CD14-positive monocyte (primary cell): Measurements from ENCODE around the gene TMEM183A. TPM values are rescaled to one million over a fixed set of nuclear protein-coding genes. Genes with fewer than 3 reads are reported as not detected.

Experiments
- DNase-seq, 3 donors: peaks; one replicate each; pipeline ENCODE4 v3.0.0-alpha.2; 2011 to 2022
- H2AFZ ChIP-seq: 2 replicates; pipeline ENCODE4 v1.6.0; 2012; ENCODE audit warnings: mild to moderate bottlenecking, low read depth, low read length, inconsistent platforms; ENCODE audit not compliant: insufficient read depth, poor library complexity, severe bottlenecking
- H3K27ac ChIP-seq, 2 donors: 1 replicate in 1 of 2; 2 replicates in 1 of 2; pipeline ENCODE4 v1.5.1; 2012 to 2013; ENCODE audit warnings: low read length in 2 of 2, control low read depth in 1 of 2, inconsistent platforms in 1 of 2, low read depth in 1 of 2, mild to moderate bottlenecking in 1 of 2
- H3K27me3 ChIP-seq, 2 donors: one replicate each; pipeline versions ENCODE4 v1.6.0 to v1.6.1; 2011 to 2013; ENCODE audit warnings: low read length in 2 of 2; ENCODE audit not compliant: control insufficient read depth in 2 of 2, insufficient read depth in 2 of 2
- H3K36me3 ChIP-seq, 2 donors: replicated peaks in 1 of 2; 1 replicate in 1 of 2; 2 replicates in 1 of 2; pipeline versions ENCODE4 v1.5.1 to v1.6.1; 2012 to 2013; ENCODE audit warnings: low read length in 2 of 2, control low read depth in 1 of 2, inconsistent platforms in 1 of 2, mild to moderate bottlenecking in 1 of 2; ENCODE audit not compliant: insufficient read depth in 2 of 2, control insufficient read depth in 1 of 2
- H3K4me1 ChIP-seq, 2 donors: 1 replicate in 1 of 2; 2 replicates in 1 of 2; pipeline versions ENCODE4 v1.5.1 to v1.6.1; 2012 to 2013; ENCODE audit warnings: low read length in 2 of 2, control low read depth in 1 of 2, inconsistent platforms in 1 of 2, mild to moderate bottlenecking in 1 of 2, moderate library complexity in 1 of 2; ENCODE audit not compliant: insufficient read depth in 2 of 2, control insufficient read depth in 1 of 2
- H3K4me2 ChIP-seq: replicated peaks from 2 replicates; pipeline ENCODE3; 2012; ENCODE audit warnings: low read length, moderate library complexity, mild to moderate bottlenecking; ENCODE audit not compliant: poor library complexity, severe bottlenecking; ENCODE audit errors: extremely low read depth
- H3K4me3 ChIP-seq, 3 experiments: fragments of 200-600 bp in 1 of 3; sonication (generic) in 1 of 3; replicated peaks in 1 of 3; 1 replicate in 2 of 3; 2 replicates in 1 of 3; pipeline ENCODE4 v1.5.1; 2011 to 2013; ENCODE audit warnings: low read length in 3 of 3, mild to moderate bottlenecking in 3 of 3, control low read depth in 2 of 3, low read depth in 2 of 3, inconsistent platforms in 1 of 3, moderate library complexity in 1 of 3
- H3K79me2 ChIP-seq: 2 replicates; pipeline ENCODE4 v1.6.0; 2012; ENCODE audit warnings: mild to moderate bottlenecking, control low read depth, inconsistent platforms, low read length, moderate library complexity; ENCODE audit not compliant: insufficient read depth
- H3K9ac ChIP-seq: 2 replicates; pipeline ENCODE4 v1.6.0; 2017; ENCODE audit warnings: low read length, mild to moderate bottlenecking; ENCODE audit not compliant: insufficient read depth, poor library complexity, severe bottlenecking
- H3K9me3 ChIP-seq, 2 donors: replicated peaks in 1 of 2; 1 replicate in 1 of 2; 2 replicates in 1 of 2; pipeline versions ENCODE4 v1.5.1 to v1.6.1; 2012 to 2013; ENCODE audit warnings: low read length in 2 of 2, control low read depth in 1 of 2; ENCODE audit not compliant: control insufficient read depth in 1 of 2, insufficient read depth in 1 of 2
- H4K20me1 ChIP-seq: 2 replicates; pipeline ENCODE4 v1.6.0; 2012; ENCODE audit warnings: mild to moderate bottlenecking, low read length, control low read depth, moderate library complexity; ENCODE audit not compliant: insufficient read depth
- H3K27ac Mint-ChIP-seq, 7 donors: one replicate each; pipeline ENCODE4 v1.8.0; 2020; ENCODE audit warnings: mild to moderate bottlenecking in 7 of 7, mixed read lengths in 7 of 7, moderate library complexity in 6 of 7, inconsistent platforms in 2 of 7
- H3K27me3 Mint-ChIP-seq, 3 donors: one replicate each; pipeline ENCODE4 v1.8.0; 2021 to 2022; ENCODE audit warnings: low read depth in 3 of 3, mild to moderate bottlenecking in 3 of 3, mixed read lengths in 3 of 3, moderate library complexity in 3 of 3, inconsistent platforms in 1 of 3
- H3K36me3 Mint-ChIP-seq, 2 donors: one replicate each; pipeline ENCODE4 v1.8.0; 2020; ENCODE audit warnings: mixed read lengths in 2 of 2, inconsistent platforms in 1 of 2, mild to moderate bottlenecking in 1 of 2
- H3K4me1 Mint-ChIP-seq: one replicate; pipeline ENCODE4 v1.8.0; 2020; ENCODE audit warnings: mild to moderate bottlenecking, mixed read lengths
- H3K4me3 Mint-ChIP-seq, 2 donors: one replicate each; pipeline ENCODE4 v1.8.0; 2020; ENCODE audit warnings: mild to moderate bottlenecking in 2 of 2, mixed read lengths in 2 of 2, moderate library complexity in 1 of 2
- H3K9me3 Mint-ChIP-seq, 7 donors: one replicate each; pipeline ENCODE4 v1.8.0; 2020 to 2022; ENCODE audit warnings: mixed read lengths in 7 of 7, mild to moderate bottlenecking in 6 of 7, moderate library complexity in 6 of 7, inconsistent platforms in 2 of 7
- WGBS: methylation state at CpG from one replicate; pipeline ENCODE4 v1.1.5; 2013; ENCODE audit warnings: missing lambda C conversion rate; ENCODE audit not compliant: insufficient coverage; 5-methylcytosine and 5-hydroxymethylcytosine counted together
- intact Hi-C, 2 donors: fragments of 100-400 bp; cut with micrococcal nuclease; formaldehyde crosslinking; loops; one replicate each; pipeline versions ENCODE4 v1.15.0 to v1.15.1; 2023
- polyA plus RNA-seq, 3 donors: library from polyadenylated mRNA; depleted of rRNA in 1 of 3; unstranded in 2 of 3; stranded (reverse) in 1 of 3; fragments of 300-500 nt in 2 of 3; fragments of >200 nt in 1 of 3; fragmentation: Illumina TruSeq in 2 of 3; gene quantifications; 1 replicate in 2 of 3; 2 replicates in 1 of 3; pipeline ENCODE4 v1.2.3, GENCODE V29; 2012 to 2021
- TF ChIP-seq, protein P1 (sequence below): fragments of 200-600 bp; IDR thresholded peaks from one replicate; pipeline ENCODE4 v1.8.0; 2022; ENCODE audit warnings: antibody characterized with exemption, mild to moderate bottlenecking

TMEM183A gene
- polyA plus RNA-seq, 3 donors: 60.5 to 84.9 (median 70.0) TPM

- TF ChIP-seq, protein P1, sequence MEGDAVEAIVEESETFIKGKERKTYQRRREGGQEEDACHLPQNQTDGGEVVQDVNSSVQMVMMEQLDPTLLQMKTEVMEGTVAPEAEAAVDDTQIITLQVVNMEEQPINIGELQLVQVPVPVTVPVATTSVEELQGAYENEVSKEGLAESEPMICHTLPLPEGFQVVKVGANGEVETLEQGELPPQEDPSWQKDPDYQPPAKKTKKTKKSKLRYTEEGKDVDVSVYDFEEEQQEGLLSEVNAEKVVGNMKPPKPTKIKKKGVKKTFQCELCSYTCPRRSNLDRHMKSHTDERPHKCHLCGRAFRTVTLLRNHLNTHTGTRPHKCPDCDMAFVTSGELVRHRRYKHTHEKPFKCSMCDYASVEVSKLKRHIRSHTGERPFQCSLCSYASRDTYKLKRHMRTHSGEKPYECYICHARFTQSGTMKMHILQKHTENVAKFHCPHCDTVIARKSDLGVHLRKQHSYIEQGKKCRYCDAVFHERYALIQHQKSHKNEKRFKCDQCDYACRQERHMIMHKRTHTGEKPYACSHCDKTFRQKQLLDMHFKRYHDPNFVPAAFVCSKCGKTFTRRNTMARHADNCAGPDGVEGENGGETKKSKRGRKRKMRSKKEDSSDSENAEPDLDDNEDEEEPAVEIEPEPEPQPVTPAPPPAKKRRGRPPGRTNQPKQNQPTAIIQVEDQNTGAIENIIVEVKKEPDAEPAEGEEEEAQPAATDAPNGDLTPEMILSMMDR: no peak
- Histone ChIP-seq H3K9me3 (no peaks in the 10 kb centered on the region), H3K4me3 (no peak overlapping the region), H3K36me3 (peaks cover 10 to 22% of the 10 kb centered on the region in 2 donors), H4K20me1 (no peaks in the 10 kb centered on the region), H3K27ac (no peak overlapping the region), H3K9ac (no peak overlapping the region), H3K4me2 (no peak overlapping the region), H3K4me1 (peaks cover 11 to 13% of the 10 kb centered on the region in 2 donors), H3K79me2 (no peaks in the 10 kb centered on the region), H2AFZ (no peak overlapping the region), H3K27me3 (peaks cover 12 to 21% of the 10 kb centered on the region in 2 donors)
- peaks cover 20 to 22% of the 10 kb centered on the region in 2 donors for H3K36me3 Mint-ChIP-seq
- no peak overlapping the region for H3K27ac Mint-ChIP-seq
- intact Hi-C loops: no loop called here
- peak in 1 of 3 donors; percentile 1 for DNase-seq
- WGBS: 90% methylated on average over 9 of the region's 9 CpGs
- H3K27me3 Mint-ChIP-seq: peaks cover 21 to 28% (median 27%) of the 10 kb centered on the region in 3 donors
- H3K4me1 Mint-ChIP-seq: peaks cover 12% of the 10 kb centered on the region
- H3K4me3 Mint-ChIP-seq: peak overlapping the region in 1 of 2 donors; percentile 4
- peaks cover 0 to 6% (median 3%) of the 10 kb centered on the region in 7 donors for H3K9me3 Mint-ChIP-seq
These were observed 21.1 kb downstream of the TMEM183A start for GRCh38 chr1:203028067-203028783.

GRCh38 chr1:203028784-203029553 lies 21.8 kb downstream of the TMEM183A start:
- H3K4me2 ChIP-seq: no peak overlapping the region
- H3K27ac ChIP-seq: no peak overlapping the region
- TF ChIP-seq, protein P1: no peak
- DNase-seq: peak in 1 of 3 donors; percentile 3
- H3K4me1 Mint-ChIP-seq: peaks cover 12% of the 10 kb centered on the region
- no peak overlapping the region for H2AFZ ChIP-seq
- peaks cover 0 to 6% (median 3%) of the 10 kb centered on the region in 7 donors for H3K9me3 Mint-ChIP-seq
- no peak overlapping the region for H3K27ac Mint-ChIP-seq
- H3K36me3 Mint-ChIP-seq: peaks cover 13 to 17% of the 10 kb centered on the region in 2 donors
- H3K9ac ChIP-seq: no peak overlapping the region
- H3K9me3 ChIP-seq: no peaks in the 10 kb centered on the region
- H3K36me3 ChIP-seq: peaks cover 3 to 15% of the 10 kb centered on the region in 2 donors
- peaks cover 21 to 28% (median 27%) of the 10 kb centered on the region in 3 donors for H3K27me3 Mint-ChIP-seq
- no peak overlapping the region for H3K4me3 ChIP-seq
- H4K20me1 ChIP-seq: no peaks in the 10 kb centered on the region
- peak overlapping the region in 1 of 2 donors; percentile 7 for H3K4me3 Mint-ChIP-seq
- H3K79me2 ChIP-seq: no peaks in the 10 kb centered on the region
- intact Hi-C loops: no loop called here
- H3K4me1 ChIP-seq: peaks cover 11 to 13% of the 10 kb centered on the region in 2 donors
- 92% methylated on average over 12 of the region's 13 CpGs for WGBS
- H3K27me3 ChIP-seq: peaks cover 12 to 21% of the 10 kb centered on the region in 2 donors
